ENCODE data around the gene FAM204A. TPM values are rescaled to one million over a fixed set of nuclear protein-coding genes. Genes with fewer than 3 reads are reported as not detected.

FAM204A gene
- polyA plus RNA-seq, 1 experiment, result 23.1 TPM

GRCh38 chr10:118333871-118334270 is 8.3 kb downstream of the FAM204A start:
- no peaks in the 10 kb centered on the region for H3K27me3 ChIP-seq (ENCODE audit: control insufficient read depth, insufficient read depth, low read length)
- H3K36me3 ChIP-seq (ENCODE audit: control insufficient read depth, insufficient read depth, low read length), result peaks cover 12% of the 10 kb centered on the region
- TF ChIP-seq, protein P1, sequence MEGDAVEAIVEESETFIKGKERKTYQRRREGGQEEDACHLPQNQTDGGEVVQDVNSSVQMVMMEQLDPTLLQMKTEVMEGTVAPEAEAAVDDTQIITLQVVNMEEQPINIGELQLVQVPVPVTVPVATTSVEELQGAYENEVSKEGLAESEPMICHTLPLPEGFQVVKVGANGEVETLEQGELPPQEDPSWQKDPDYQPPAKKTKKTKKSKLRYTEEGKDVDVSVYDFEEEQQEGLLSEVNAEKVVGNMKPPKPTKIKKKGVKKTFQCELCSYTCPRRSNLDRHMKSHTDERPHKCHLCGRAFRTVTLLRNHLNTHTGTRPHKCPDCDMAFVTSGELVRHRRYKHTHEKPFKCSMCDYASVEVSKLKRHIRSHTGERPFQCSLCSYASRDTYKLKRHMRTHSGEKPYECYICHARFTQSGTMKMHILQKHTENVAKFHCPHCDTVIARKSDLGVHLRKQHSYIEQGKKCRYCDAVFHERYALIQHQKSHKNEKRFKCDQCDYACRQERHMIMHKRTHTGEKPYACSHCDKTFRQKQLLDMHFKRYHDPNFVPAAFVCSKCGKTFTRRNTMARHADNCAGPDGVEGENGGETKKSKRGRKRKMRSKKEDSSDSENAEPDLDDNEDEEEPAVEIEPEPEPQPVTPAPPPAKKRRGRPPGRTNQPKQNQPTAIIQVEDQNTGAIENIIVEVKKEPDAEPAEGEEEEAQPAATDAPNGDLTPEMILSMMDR (IDR thresholded peaks at IDR 0.05; ENCODE audit: insufficient read depth, low read depth, low read length), result no peak
- CTCF ChIA-PET, result interaction anchor here (1.2 kb wide), 1 partner anchor 10 kb away, joined by 3 read pairs; no protein-coding TSS in a partner anchor
- POLR2A ChIA-PET, result no interaction called here
- DNase-seq (ENCODE audit: low read depth), result no peak
- H3K4me3 ChIP-seq (ENCODE audit: low read depth, low read length), result no peak overlapping the region

DNA sequence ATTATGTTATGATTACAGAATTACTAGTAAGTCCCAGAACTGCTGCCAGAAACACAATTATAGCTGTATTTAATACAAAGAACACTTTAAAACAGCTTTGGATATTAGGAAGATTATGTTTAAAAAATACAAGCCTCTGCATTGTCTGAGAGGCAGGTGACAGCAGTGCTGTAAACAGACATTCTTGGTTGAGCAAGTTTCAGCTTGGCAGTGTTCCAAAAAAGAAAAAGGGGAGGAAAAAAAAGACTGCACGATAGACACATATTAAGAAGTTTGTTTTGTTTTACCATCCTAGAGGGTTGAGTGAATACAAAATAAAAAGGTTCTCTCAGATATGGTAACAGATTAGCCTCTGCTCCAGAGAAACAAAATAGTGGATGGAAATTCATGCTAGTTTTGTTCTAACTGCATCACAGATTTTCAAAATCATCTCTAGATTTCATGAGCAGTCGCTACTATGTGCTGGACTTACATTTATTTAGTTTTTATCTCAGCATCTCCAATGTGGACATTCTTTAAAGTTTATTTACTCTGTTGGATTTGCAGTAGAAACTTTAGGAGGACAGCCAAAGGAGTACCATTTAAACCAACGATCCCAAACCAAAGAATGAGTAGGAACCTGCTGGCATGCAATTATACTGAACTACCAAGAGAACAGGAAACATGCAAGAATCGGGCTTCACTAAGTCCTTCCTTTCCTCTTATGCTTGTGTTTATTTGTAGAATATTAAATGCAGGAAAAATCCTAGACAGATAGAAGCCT is 9.0 kb downstream of the FAM204A start:
- POLR2A ChIA-PET, result no interaction called here
- TF ChIP-seq, protein P1 (IDR thresholded peaks at IDR 0.05; ENCODE audit: insufficient read depth, low read depth, low read length), result no peak
- no peaks in the 10 kb centered on the region for H3K27me3 ChIP-seq (ENCODE audit: control insufficient read depth, insufficient read depth, low read length)
- no peak for DNase-seq (ENCODE audit: low read depth)
- H3K4me3 ChIP-seq (ENCODE audit: low read depth, low read length), result no peak overlapping the region
- H3K36me3 ChIP-seq (ENCODE audit: control insufficient read depth, insufficient read depth, low read length), result peaks cover 15% of the 10 kb centered on the region
- CTCF ChIA-PET, result interaction anchor here (1.2 kb wide), 2 partner anchors 10 to 11 kb away, joined by 3 to 5 read pairs; no protein-coding TSS in a partner anchor

DNA sequence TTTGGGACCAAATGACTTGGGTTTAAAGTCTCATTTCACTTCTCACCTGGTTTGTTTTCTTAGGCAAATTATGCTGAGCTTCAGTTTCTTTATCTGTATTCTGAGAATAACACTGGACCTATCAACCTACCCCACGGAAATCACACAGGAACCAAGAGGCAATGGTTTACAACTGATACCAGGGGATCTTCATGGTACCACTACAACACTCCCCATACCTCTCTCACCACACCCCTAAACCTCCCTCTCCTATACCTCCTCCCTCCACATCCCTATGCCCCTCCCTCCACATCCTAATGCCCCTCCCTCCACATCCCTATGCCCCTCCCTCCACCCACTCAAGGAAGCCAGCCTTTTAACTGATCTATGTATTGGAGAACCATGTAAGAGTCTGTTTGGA is 9.9 kb downstream of the FAM204A start:
- Histone ChIP-seq H3K27me3 (ENCODE audit: control insufficient read depth, insufficient read depth, low read length) (no peaks in the 10 kb centered on the region), H3K4me3 (ENCODE audit: low read depth, low read length) (no peak overlapping the region), H3K36me3 (ENCODE audit: control insufficient read depth, insufficient read depth, low read length) (peaks cover 21% of the 10 kb centered on the region)
- TF ChIP-seq, protein P1 (IDR thresholded peaks at IDR 0.05; ENCODE audit: insufficient read depth, low read depth, low read length), result no peak
- ChIA-PET CTCF (no interaction called here), POLR2A (no interaction called here)
- DNase-seq (ENCODE audit: low read depth), result no peak

GRCh38 chr10:118330295-118331076 is 11.6 kb downstream of the FAM204A start:
- ChIA-PET CTCF (interaction anchor here (0.5 to 0.6 kb wide), 2 partner anchors 126 to 1543 kb away, joined by 3 to 4 read pairs; no protein-coding TSS in a partner anchor), POLR2A (no interaction called here)
- Histone ChIP-seq H3K4me3 (ENCODE audit: low read depth, low read length) (no peak overlapping the region), H3K27me3 (ENCODE audit: control insufficient read depth, insufficient read depth, low read length) (no peaks in the 10 kb centered on the region), H3K36me3 (ENCODE audit: control insufficient read depth, insufficient read depth, low read length) (peaks cover 20% of the 10 kb centered on the region)
- DNase-seq (ENCODE audit: low read depth), result no peak
- TF ChIP-seq, protein P1 (IDR thresholded peaks at IDR 0.05; ENCODE audit: insufficient read depth, low read depth, low read length), result no peak

DNA sequence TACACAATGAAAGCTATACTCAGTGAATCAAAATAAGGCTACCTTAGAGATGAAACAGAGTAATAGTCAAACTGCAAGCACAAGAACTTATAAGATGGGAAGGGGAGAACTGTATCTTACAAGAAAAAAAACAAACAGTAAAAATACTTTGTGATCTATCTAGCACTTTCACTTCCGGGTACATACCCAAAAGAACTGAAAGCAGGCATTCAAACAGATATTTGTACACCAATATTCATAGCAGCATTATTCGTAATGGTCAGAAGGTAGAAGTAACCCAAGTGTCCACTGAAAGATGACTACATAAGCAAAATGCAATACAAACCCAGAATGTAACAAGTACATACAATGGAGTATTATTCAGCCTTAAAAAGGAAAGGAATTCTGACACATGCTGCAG is 18.0 kb downstream of the FAM204A start:
- CTCF ChIA-PET, result interaction anchor here (1.1 kb wide), 2 partner anchors 9 to 12 kb away, joined by 5 read pairs; no protein-coding TSS in a partner anchor

More for the DNA sequence above, 18.0 kb downstream of the FAM204A start:
- Histone ChIP-seq H3K4me3 (ENCODE audit: low read depth, low read length) (no peak overlapping the region), H3K36me3 (ENCODE audit: control insufficient read depth, insufficient read depth, low read length) (peaks cover 12% of the 10 kb centered on the region), H3K27me3 (ENCODE audit: control insufficient read depth, insufficient read depth, low read length) (no peaks in the 10 kb centered on the region)
- POLR2A ChIA-PET, result no interaction called here
- no peak for DNase-seq (ENCODE audit: low read depth)
- TF ChIP-seq, protein P1 (IDR thresholded peaks at IDR 0.05; ENCODE audit: insufficient read depth, low read depth, low read length), result no peak

All from BJ (cell line).